NCI-H187 (cell line): Measurements from ENCODE around the gene C16orf87.
"Not testable (repeated sequence)": the region's sequence is repeated elsewhere in the genome, so short reads cannot be mapped to it uniquely, and the experiment has no call there.

Source experiments
- DNase-seq, 2 experiments: peaks; one replicate each; lab custom pipeline; 2025; lab: John Stamatoyannopoulos, UW

Gene C16orf87

GRCh38 chr16:46830902-46831647, at the start of gene C16orf87:
Gene C16orf87 (minus strand): TSS chr16:46831180. CDS start chr16:46831149, 31 bp downstream.
- peak; percentile 62 to 81 for DNase-seq

- no peak for DNase-seq
Observed at GRCh38 chr16:46875243-46875642, 44.3 kb upstream of the C16orf87 start.

GRCh38 chr16:46873201-46873600, 42.2 kb upstream of the C16orf87 start:
- no peak for DNase-seq

- no peak for DNase-seq
Observed at GRCh38 chr16:46871597-46871996, 40.6 kb upstream of the C16orf87 start.

GRCh38 chr16:46868891-46869290, 37.9 kb upstream of the C16orf87 start:
- not testable (repeated sequence) for DNase-seq

GRCh38 chr16:46867486-46867885, 36.5 kb upstream of the C16orf87 start:
- not testable (repeated sequence) for DNase-seq

- no peak for DNase-seq
Observed at GRCh38 chr16:46866286-46866685, 35.3 kb upstream of the C16orf87 start.

GRCh38 chr16:46862555-46863447, 31.8 kb upstream of the C16orf87 start:
- no peak for DNase-seq

- DNase-seq: no peak
Observed at GRCh38 chr16:46859719-46860152, 28.8 kb upstream of the C16orf87 start.

GRCh38 chr16:46858151-46858550, 27.2 kb upstream of the C16orf87 start:
- DNase-seq: no peak

- peak in 1 of 2 experiments; percentile 1 for DNase-seq
Observed at GRCh38 chr16:46857368-46857945, 26.5 kb upstream of the C16orf87 start.

- DNase-seq: no peak
Observed at GRCh38 chr16:46855389-46855788, 24.4 kb upstream of the C16orf87 start.

GRCh38 chr16:46854846-46855245, 23.9 kb upstream of the C16orf87 start:
- no peak for DNase-seq

GRCh38 chr16:46853713-46854443, 22.9 kb upstream of the C16orf87 start:
- peak in 1 of 2 experiments; percentile 14 for DNase-seq

GRCh38 chr16:46852130-46852529, 21.1 kb upstream of the C16orf87 start:
- no peak for DNase-seq

- no peak for DNase-seq
Observed at GRCh38 chr16:46850619-46851555, 19.9 kb upstream of the C16orf87 start.

GRCh38 chr16:46848768-46849764, 18.1 kb upstream of the C16orf87 start:
- DNase-seq: no peak

GRCh38 chr16:46845952-46846351, 15.0 kb upstream of the C16orf87 start:
- no peak for DNase-seq

GRCh38 chr16:46844771-46845170, 13.8 kb upstream of the C16orf87 start:
- no peak for DNase-seq
